Neutrophil (primary cell): ENCODE results near the gene MKLN1.

Experiments
- H3K27ac ChIP-seq: fragments of 200-600 bp; sonication (generic); 2 replicates; pipeline ENCODE4 v1.5.1; 2016; ENCODE audit warnings: mild to moderate bottlenecking, moderate library complexity
- H3K27me3 ChIP-seq: fragments of 200-600 bp; sonication (generic); 2 replicates; pipeline ENCODE4 v1.6.0; 2016; ENCODE audit warnings: mild to moderate bottlenecking
- H3K36me3 ChIP-seq: fragments of 200-600 bp; sonication (generic); 2 replicates; pipeline ENCODE4 v1.5.1; 2017
- H3K4me1 ChIP-seq, 2 experiments: fragments of 200-600 bp in 1 of 2; sonication (generic) in 1 of 2; 1 replicate in 1 of 2; 2 replicates in 1 of 2; pipeline versions ENCODE4 v1.5.1 to v1.6.1; 2013 to 2016; ENCODE audit warnings: low read depth in 1 of 2, low read length in 1 of 2, mild to moderate bottlenecking in 1 of 2, moderate library complexity in 1 of 2; ENCODE audit not compliant: control insufficient read depth in 1 of 2, insufficient read depth in 1 of 2
- H3K4me3 ChIP-seq, 2 experiments: fragments of 200-600 bp in 1 of 2; sonication (generic) in 1 of 2; 1 replicate in 1 of 2; 2 replicates in 1 of 2; pipeline ENCODE4 v1.5.1; 2013 to 2016; ENCODE audit warnings: low read depth in 1 of 2, low read length in 1 of 2, mild to moderate bottlenecking in 1 of 2, moderate library complexity in 1 of 2
- H3K9me3 ChIP-seq: fragments of 200-600 bp; sonication (generic); 2 replicates; pipeline ENCODE4 v1.5.1; 2016
- TF ChIP-seq, protein P1 (sequence below): fragments of 200-600 bp; sonication (generic); IDR thresholded peaks from 2 replicates; pipeline ENCODE4 v1.5.1; 2016; ENCODE audit warnings: antibody characterized with exemption

Gene MKLN1

DNA sequence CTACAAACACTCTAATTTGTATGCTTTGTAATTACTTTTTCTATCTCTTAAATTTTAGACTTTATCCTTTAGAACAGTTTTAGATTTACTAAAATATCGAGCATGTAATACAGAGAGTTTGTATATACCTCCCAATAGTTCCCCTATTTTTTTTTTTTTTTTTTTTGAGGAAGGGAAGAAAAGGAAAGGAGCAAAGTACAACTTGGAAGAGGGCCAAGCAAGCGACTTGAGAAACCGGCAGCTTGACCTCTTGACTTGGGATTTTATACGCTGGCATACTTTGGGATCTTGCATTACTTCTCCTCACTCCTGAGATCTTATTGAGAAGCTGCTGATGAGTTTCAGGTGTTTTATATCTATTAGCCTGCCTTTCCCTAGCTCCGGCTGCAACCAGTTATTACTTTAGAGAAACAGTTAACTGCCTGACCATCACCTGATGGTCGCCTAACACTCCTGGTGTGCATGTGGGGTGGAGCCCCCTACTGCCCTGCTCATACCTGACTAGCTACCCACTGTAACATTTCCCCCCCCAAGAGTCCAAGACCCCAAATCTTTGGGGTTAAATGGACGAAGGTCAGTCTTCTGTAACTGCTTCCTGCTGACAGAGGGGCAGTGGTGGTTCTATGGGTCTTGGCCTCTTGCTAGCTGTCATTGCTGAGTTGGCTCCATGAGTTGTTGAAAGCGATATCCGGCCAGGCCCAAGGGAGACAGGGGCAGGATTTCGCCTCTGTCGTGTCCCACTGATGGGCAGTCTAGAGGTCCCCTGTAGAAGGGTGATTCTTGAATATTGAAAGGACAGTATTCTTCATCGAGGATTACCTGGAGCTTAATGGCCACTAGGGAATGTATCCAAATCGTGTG lies 28.5 kb downstream of the MKLN1 start:
- TF ChIP-seq, protein P1, sequence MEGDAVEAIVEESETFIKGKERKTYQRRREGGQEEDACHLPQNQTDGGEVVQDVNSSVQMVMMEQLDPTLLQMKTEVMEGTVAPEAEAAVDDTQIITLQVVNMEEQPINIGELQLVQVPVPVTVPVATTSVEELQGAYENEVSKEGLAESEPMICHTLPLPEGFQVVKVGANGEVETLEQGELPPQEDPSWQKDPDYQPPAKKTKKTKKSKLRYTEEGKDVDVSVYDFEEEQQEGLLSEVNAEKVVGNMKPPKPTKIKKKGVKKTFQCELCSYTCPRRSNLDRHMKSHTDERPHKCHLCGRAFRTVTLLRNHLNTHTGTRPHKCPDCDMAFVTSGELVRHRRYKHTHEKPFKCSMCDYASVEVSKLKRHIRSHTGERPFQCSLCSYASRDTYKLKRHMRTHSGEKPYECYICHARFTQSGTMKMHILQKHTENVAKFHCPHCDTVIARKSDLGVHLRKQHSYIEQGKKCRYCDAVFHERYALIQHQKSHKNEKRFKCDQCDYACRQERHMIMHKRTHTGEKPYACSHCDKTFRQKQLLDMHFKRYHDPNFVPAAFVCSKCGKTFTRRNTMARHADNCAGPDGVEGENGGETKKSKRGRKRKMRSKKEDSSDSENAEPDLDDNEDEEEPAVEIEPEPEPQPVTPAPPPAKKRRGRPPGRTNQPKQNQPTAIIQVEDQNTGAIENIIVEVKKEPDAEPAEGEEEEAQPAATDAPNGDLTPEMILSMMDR: no peak
- peaks cover 10 to 14% of the 10 kb centered on the region in 2 experiments for H3K4me1 ChIP-seq

DNA sequence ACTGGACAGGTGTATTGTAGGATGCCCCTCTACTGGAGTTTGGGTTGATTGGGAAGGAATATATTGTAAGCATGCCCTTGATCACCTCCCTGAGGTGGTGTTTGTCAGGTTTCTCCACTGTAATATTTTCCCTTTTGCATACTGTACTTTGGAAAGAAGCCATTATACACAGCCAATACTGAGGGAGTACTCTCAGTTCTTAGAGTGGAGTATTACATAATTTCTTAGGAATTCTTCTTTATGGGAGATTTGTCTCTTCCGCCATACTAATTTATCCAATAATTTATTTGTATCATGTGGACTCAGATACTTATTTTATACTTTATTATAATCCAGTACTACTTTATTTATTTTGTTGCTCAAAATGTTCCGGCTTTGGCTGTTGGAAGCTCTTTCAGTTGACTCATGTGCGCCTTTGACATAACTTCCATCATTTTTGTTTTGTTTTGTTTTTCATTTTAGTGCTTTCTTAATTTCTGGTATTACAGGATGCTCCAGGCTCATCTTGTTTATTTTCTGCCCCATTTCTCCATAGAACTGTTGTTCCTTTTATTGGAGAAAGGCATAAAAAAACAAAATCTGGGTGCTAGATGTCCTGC lies 29.7 kb downstream of the MKLN1 start:
- H3K4me1 ChIP-seq: peaks cover 17 to 27% of the 10 kb centered on the region in 2 experiments
- H3K27ac ChIP-seq: no peak overlapping the region
- no peaks in the 10 kb centered on the region for H3K36me3 ChIP-seq
- TF ChIP-seq, protein P1: no peak
- H3K27me3 ChIP-seq: no peaks in the 10 kb centered on the region
- no peak overlapping the region for H3K4me3 ChIP-seq
- no peaks in the 10 kb centered on the region for H3K9me3 ChIP-seq

More for the DNA sequence above, 28.5 kb downstream of the MKLN1 start:
- Histone ChIP-seq H3K27me3 (no peaks in the 10 kb centered on the region), H3K4me3 (no peak overlapping the region), H3K27ac (peak overlapping the region; percentile 3), H3K9me3 (no peaks in the 10 kb centered on the region), H3K36me3 (no peaks in the 10 kb centered on the region)

DNA sequence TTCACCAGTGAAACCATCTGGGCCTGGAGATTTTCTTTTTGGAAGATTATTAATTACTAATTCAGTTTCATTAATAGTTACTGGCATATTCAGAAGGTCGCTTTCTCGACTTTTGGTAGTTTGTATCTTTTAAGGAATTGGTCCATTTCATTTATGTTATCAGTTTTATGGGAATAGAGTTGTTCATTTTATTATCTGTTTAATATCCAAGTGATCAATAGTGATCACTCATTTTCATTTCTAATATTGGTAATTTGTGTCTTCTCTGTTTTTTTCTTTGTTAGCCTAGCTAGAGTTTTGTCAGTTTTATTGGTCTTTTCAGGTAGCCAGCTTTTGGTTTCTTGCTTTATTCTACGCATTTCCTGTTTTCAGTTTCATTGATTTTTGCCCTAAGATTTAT lies 31.0 kb downstream of the MKLN1 start:
- TF ChIP-seq, protein P1: no peak
- peaks cover 17 to 28% of the 10 kb centered on the region in 2 experiments for H3K4me1 ChIP-seq
- H3K9me3 ChIP-seq: no peaks in the 10 kb centered on the region

GRCh38 chr7:131359136-131359776 lies 31.6 kb downstream of the MKLN1 start:
- no peak overlapping the region for H3K27ac ChIP-seq
- H3K27me3 ChIP-seq: no peaks in the 10 kb centered on the region
- no peaks in the 10 kb centered on the region for H3K36me3 ChIP-seq
- H3K4me3 ChIP-seq: no peak overlapping the region
- H3K9me3 ChIP-seq: no peaks in the 10 kb centered on the region
- TF ChIP-seq, protein P1: no peak
- peaks cover 17 to 28% of the 10 kb centered on the region in 2 experiments for H3K4me1 ChIP-seq

More for the DNA sequence above, 31.0 kb downstream of the MKLN1 start:
- Histone ChIP-seq H3K27ac (no peak overlapping the region), H3K4me3 (no peak overlapping the region), H3K27me3 (no peaks in the 10 kb centered on the region), H3K36me3 (no peaks in the 10 kb centered on the region)

- Histone ChIP-seq H3K4me3 (no peak overlapping the region), H3K36me3 (no peaks in the 10 kb centered on the region), H3K9me3 (no peaks in the 10 kb centered on the region), H3K27me3 (no peaks in the 10 kb centered on the region), H3K27ac (no peak overlapping the region), H3K4me1 (peaks cover 7 to 34% of the 10 kb centered on the region in 2 experiments)
- TF ChIP-seq, protein P1: no peak
Measured at GRCh38 chr7:131363719-131364118, 36.0 kb downstream of the MKLN1 start.
